ENCODE measurements around the gene TMEM181.
A peak's percentile ranks its signal among the peaks of the same experiment; 100 is the strongest.

GRCh38 chr6:158644231-158645063 lies 84.6 kb downstream of the TMEM181 start, which contains the start of gene DYNLT1:
- TF ChIP-seq, protein P1, sequence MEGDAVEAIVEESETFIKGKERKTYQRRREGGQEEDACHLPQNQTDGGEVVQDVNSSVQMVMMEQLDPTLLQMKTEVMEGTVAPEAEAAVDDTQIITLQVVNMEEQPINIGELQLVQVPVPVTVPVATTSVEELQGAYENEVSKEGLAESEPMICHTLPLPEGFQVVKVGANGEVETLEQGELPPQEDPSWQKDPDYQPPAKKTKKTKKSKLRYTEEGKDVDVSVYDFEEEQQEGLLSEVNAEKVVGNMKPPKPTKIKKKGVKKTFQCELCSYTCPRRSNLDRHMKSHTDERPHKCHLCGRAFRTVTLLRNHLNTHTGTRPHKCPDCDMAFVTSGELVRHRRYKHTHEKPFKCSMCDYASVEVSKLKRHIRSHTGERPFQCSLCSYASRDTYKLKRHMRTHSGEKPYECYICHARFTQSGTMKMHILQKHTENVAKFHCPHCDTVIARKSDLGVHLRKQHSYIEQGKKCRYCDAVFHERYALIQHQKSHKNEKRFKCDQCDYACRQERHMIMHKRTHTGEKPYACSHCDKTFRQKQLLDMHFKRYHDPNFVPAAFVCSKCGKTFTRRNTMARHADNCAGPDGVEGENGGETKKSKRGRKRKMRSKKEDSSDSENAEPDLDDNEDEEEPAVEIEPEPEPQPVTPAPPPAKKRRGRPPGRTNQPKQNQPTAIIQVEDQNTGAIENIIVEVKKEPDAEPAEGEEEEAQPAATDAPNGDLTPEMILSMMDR (IDR thresholded peaks at IDR 0.05) = no peak
- no peak for TF ChIP-seq ZBTB33 (IDR thresholded peaks at IDR 0.05; ENCODE audit: borderline replicate concordance, low read depth)
- TF ChIP-seq SMC3 (IDR thresholded peaks at IDR 0.05; ENCODE audit: low read depth, low read length) = peak; percentile 5; the same call in 1 of the 2 replicates
- peak; percentile 81; the same call in 1 of the 2 replicates for TF ChIP-seq YY1 (IDR thresholded peaks at IDR 0.05; ENCODE audit: low read depth)
- no peak for TF ChIP-seq CHD2 (IDR thresholded peaks at IDR 0.05; ENCODE audit: low read length, partially characterized antibody)
- TF ChIP-seq TEAD4 (IDR thresholded peaks at IDR 0.05; ENCODE audit: borderline replicate concordance, insufficient read depth) = no peak
- TF ChIP-seq FOXJ3 (CRISPR knock-in tag; IDR thresholded peaks at IDR 0.05) = no peak
- no peak for TF ChIP-seq RFX5 (IDR thresholded peaks at IDR 0.05; ENCODE audit: low read length)
- TF ChIP-seq JUND (IDR thresholded peaks at IDR 0.05) = no peak
